ENCODE results near the gene APP.

- TF ChIP-seq ZNF558 (tag by site-specific recombination; IDR thresholded peaks at IDR 0.05) (no peak), CTCF (tag by site-specific recombination; IDR thresholded peaks at IDR 0.05) (no peak), SP2 (tag by site-specific recombination; IDR thresholded peaks at IDR 0.05) (no peak), ZBTB48 (tag by site-specific recombination; IDR thresholded peaks at IDR 0.05) (no peak), ZNF133 (tag by site-specific recombination; IDR thresholded peaks at IDR 0.05) (no peak), ZBTB26 (tag by site-specific recombination; optimal IDR thresholded peaks at IDR 0.05) (no peak), ZBTB8A (tag by site-specific recombination; IDR thresholded peaks at IDR 0.05) (no peak), ZBTB20 (tag by site-specific recombination; IDR thresholded peaks at IDR 0.05) (no peak), SETDB1 (IDR thresholded peaks at IDR 0.05; ENCODE audit: insufficient read length, low read length) (no peak), ZNF214 (tag by site-specific recombination; IDR thresholded peaks at IDR 0.05; ENCODE audit: borderline replicate concordance) (no peak), ZNF311 (tag by site-specific recombination; IDR thresholded peaks at IDR 0.05; ENCODE audit: borderline replicate concordance) (no peak)
These were observed 245.3 kb downstream of the APP start for GRCh38 chr21:25925064-25925800.

Data from HEK293 (cell line).